GM12878 (cell line): ENCODE data around the gene HK2.

Source experiments
- CREB1 ChIP-seq: IDR thresholded peaks from 2 replicates; pipeline ENCODE4 v1.6.1; 2012; ENCODE audit warnings: low read depth, mild to moderate bottlenecking, inconsistent platforms
- HCFC1 ChIP-seq: fragments of 150-350 bp; IDR thresholded peaks from 2 replicates; pipeline ENCODE4 v1.6.1; 2014; ENCODE audit warnings: low read length
- KDM1A ChIP-seq: fragments of 200-600 bp; sonication (generic); IDR thresholded peaks from 2 replicates; pipeline ENCODE4 v1.6.1; 2016; ENCODE audit warnings: borderline replicate concordance
- POLR2A ChIP-seq: IDR thresholded peaks from 2 replicates; pipeline ENCODE4 v1.6.1; 2011; ENCODE audit warnings: low read depth, mild to moderate bottlenecking, low read length
- REST ChIP-seq: IDR thresholded peaks from 2 replicates; pipeline ENCODE4 v1.6.1; 2012; ENCODE audit warnings: mild to moderate bottlenecking, low read depth, low read length
- TAF1 ChIP-seq: IDR thresholded peaks from 2 replicates; pipeline ENCODE4 v1.6.1; 2011; ENCODE audit warnings: mild to moderate bottlenecking, low read depth, low read length, borderline replicate concordance
- ZNF384 ChIP-seq: IDR thresholded peaks from 2 replicates; pipeline ENCODE4 v1.6.1; 2012; ENCODE audit warnings: low read depth, mild to moderate bottlenecking, low read length, improper control_type of control experiment, borderline replicate concordance

DNA sequence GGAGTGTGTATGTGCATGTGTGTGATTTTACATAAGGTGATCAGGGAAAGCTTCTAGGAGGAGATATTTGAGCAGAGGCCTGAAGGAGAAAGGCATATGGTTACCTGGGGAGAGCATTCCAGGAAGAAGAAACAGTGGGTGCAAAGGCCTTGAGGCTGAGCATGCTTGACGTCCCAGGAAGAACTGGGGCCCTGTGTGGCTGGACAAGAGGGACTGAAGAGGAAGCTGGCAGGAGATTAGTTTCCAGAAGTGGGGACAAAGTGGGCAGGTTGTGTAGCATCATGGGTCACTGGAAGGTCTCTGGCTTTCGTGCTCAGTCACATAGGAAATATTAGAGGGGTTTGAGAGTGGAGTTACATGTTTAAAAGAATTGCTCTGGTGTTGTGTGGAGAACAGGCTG, 82.5 kb downstream of the HK2 start:
- TF ChIP-seq KDM1A: no peak
- TF ChIP-seq TAF1: no peak
- no peak for TF ChIP-seq CREB1
- no peak for TF ChIP-seq HCFC1
- no peak for TF ChIP-seq REST
- TF ChIP-seq ZNF384: no peak
- TF ChIP-seq POLR2A: no peak
